MCF 10A (cell line): ENCODE results near the gene TMPRSS11D. TPM values are rescaled to one million over a fixed set of nuclear protein-coding genes. Genes with fewer than 3 reads are reported as not detected.

Experiments
- BruUV-seq: library from RNA; stranded (reverse); fragments of 400-500 nt; replicated peaks from 2 replicates; lab custom pipeline; 2021; lab: Mats Ljungman, UMichigan
- CTCF ChIA-PET: fragments of 300-600 bp; sonication (Branson Sonifier 250); formaldehyde crosslinking; extraction: SDS; loops from one replicate; lab custom pipeline; 2021; ENCODE audit warnings: antibody characterized with exemption, inconsistent platforms; lab: Yijun Ruan, JAX
- POLR2A ChIA-PET: fragments of 300-600, 350-650 bp; sonication (Branson Sonifier 250); formaldehyde crosslinking; extraction: SDS; loops from one replicate; lab custom pipeline; 2020; ENCODE audit warnings: antibody characterized with exemption, inconsistent platforms; lab: Yijun Ruan, JAX
- DNase-seq: peaks from one replicate; pipeline ENCODE4 v3.0.0-alpha.2; 2018; ENCODE audit not compliant: unreplicated experiment
- H3K27ac Mint-ChIP-seq: one replicate; pipeline ENCODE4 v1.8.0; 2022; ENCODE audit warnings: mild to moderate bottlenecking, low read depth, mixed read lengths; ENCODE audit not compliant: unreplicated experiment
- H3K27me3 Mint-ChIP-seq: one replicate; pipeline ENCODE4 v1.8.0; 2022; ENCODE audit warnings: mixed read lengths; ENCODE audit not compliant: insufficient read depth, unreplicated experiment
- H3K36me3 Mint-ChIP-seq: one replicate; pipeline ENCODE4 v1.8.0; 2022; ENCODE audit warnings: mild to moderate bottlenecking, moderate library complexity, mixed read lengths; ENCODE audit not compliant: insufficient read depth, unreplicated experiment
- H3K4me1 Mint-ChIP-seq: one replicate; pipeline ENCODE4 v1.8.0; 2022; ENCODE audit warnings: mixed read lengths; ENCODE audit not compliant: insufficient read depth, unreplicated experiment
- H3K4me3 Mint-ChIP-seq: one replicate; pipeline ENCODE4 v1.8.0; 2022; ENCODE audit warnings: mild to moderate bottlenecking, moderate library complexity, mixed read lengths; ENCODE audit not compliant: unreplicated experiment
- H3K9me3 Mint-ChIP-seq: one replicate; pipeline ENCODE4 v1.8.0; 2022; ENCODE audit warnings: mixed read lengths; ENCODE audit not compliant: unreplicated experiment
- intact Hi-C: fragments of 100-400 bp; cut with micrococcal nuclease; formaldehyde crosslinking; loops from 2 replicates; pipeline ENCODE4 v1.14.1; 2022
- total RNA-seq: library from RNA; stranded (reverse); gene quantifications from 2 replicates; pipeline ENCODE4 v1.2.3, GENCODE V29; 2022
- TF ChIP-seq, protein P1 (sequence below): fragments of 200-600 bp; IDR thresholded peaks from one replicate; pipeline ENCODE4 v1.8.0; 2022; ENCODE audit warnings: antibody characterized with exemption, mild to moderate bottlenecking; ENCODE audit not compliant: unreplicated experiment

Gene TMPRSS11D
- total RNA-seq, 1 experiment from 2014 or later, result not detected

DNA sequence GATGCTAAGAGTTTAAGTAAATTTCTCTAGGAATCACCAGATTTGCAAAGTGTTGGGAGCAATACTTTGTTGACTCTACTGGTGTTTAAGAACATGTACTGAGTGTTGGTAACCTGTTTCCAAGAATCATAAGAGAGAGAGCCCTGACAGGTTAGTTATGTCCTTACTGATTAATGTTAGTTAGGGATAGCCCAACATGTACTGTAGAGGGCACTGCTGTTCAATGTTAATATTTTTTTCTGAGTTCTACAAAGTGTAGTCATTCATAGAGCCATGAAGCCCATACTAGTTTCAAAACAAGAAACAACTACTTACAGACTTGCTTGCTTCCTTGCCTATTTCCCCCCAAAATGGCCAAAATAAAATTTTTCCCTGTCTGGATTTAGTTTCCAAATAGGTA lies 11.9 kb downstream of the TMPRSS11D start:
- Mint-ChIP-seq H3K27me3 (no peaks in the 10 kb centered on the region), H3K4me1 (peaks cover 4% of the 10 kb centered on the region), H3K9me3 (no peaks in the 10 kb centered on the region), H3K4me3 (no peak overlapping the region), H3K27ac (no peak overlapping the region), H3K36me3 (no peaks in the 10 kb centered on the region)
- intact Hi-C loops, result loop anchor here (1.0 to 5.0 kb wide), 4 partner anchors 38 to 325 kb away; partner anchors contain the start of gene CENPC
- BruUV-seq, result no TSS peak
- POLR2A ChIA-PET, result no interaction called here
- TF ChIP-seq, protein P1, sequence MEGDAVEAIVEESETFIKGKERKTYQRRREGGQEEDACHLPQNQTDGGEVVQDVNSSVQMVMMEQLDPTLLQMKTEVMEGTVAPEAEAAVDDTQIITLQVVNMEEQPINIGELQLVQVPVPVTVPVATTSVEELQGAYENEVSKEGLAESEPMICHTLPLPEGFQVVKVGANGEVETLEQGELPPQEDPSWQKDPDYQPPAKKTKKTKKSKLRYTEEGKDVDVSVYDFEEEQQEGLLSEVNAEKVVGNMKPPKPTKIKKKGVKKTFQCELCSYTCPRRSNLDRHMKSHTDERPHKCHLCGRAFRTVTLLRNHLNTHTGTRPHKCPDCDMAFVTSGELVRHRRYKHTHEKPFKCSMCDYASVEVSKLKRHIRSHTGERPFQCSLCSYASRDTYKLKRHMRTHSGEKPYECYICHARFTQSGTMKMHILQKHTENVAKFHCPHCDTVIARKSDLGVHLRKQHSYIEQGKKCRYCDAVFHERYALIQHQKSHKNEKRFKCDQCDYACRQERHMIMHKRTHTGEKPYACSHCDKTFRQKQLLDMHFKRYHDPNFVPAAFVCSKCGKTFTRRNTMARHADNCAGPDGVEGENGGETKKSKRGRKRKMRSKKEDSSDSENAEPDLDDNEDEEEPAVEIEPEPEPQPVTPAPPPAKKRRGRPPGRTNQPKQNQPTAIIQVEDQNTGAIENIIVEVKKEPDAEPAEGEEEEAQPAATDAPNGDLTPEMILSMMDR, result peak; percentile 55
- peak; percentile 55 for DNase-seq
- CTCF ChIA-PET, result interaction anchor here (1.0 kb wide), 1 partner anchor 59 kb away, joined by 3 read pairs; no protein-coding TSS in a partner anchor

DNA sequence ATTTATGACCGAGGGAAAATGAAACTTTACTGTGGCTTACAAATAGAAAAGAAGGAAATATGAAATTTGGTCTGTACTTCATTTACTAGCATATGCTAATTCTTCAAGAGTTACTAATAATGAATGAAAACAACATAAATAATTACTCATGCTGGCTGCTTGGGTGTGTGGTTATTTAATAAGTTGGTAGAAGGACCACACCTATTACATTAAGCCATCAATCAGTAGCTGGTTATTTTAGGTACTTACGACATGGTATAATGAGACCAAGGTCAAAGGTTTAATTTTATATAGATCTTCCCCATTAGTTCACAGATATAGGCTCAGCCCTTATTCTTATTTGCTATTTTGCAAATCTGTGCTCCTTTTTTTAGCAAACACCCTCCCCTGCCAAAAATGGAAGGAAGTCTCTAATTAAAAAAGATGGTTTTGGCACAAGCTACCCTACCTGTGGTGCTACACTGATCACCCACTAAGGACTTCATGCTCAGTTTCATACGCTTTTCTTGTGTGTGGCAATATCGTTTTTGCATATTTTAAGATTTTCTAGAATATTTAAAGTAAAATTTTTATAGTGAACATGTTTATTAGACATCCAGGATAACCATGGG lies 14.1 kb downstream of the TMPRSS11D start:
- Mint-ChIP-seq H3K36me3 (no peaks in the 10 kb centered on the region), H3K9me3 (no peaks in the 10 kb centered on the region), H3K4me1 (no peaks in the 10 kb centered on the region), H3K27ac (no peak overlapping the region), H3K4me3 (no peak overlapping the region), H3K27me3 (no peaks in the 10 kb centered on the region)
- BruUV-seq, result no TSS peak
- CTCF ChIA-PET, result interaction anchor here (0.6 to 2.7 kb wide), 5 partner anchors 40 to 308 kb away, joined by 3 to 9 read pairs (median 4); no protein-coding TSS in a partner anchor
- TF ChIP-seq, protein P1, result no peak
- POLR2A ChIA-PET, result no interaction called here
- DNase-seq, result no peak
- intact Hi-C loops, result loop anchor here (5.0 kb wide), 1 partner anchor 322 kb away; the partner anchor contains the start of gene CENPC

DNA sequence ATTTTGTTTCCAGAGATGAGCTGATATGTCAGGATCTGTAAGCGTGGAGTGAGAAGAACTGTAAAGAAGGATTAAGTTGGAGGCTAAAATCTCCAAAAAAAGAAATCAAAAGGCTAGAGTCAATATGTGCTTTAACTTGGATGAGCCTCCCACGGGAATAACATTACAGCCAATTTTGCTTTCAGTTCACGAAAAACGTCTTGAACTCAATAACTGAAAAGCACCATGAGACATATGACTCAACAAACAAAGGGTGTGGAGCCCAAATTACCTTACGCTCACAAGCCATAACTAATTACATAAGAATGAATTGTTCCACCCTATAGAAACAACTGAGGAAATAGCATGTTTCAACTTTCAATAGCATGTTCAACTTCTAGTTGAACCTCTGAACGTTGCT lies 22.3 kb downstream of the TMPRSS11D start:
- peak; percentile 49 for DNase-seq
- no peaks in the 10 kb centered on the region for H3K27me3 Mint-ChIP-seq
- no peaks in the 10 kb centered on the region for H3K36me3 Mint-ChIP-seq
- peaks cover 6% of the 10 kb centered on the region for H3K4me1 Mint-ChIP-seq
- ChIA-PET CTCF (interaction anchor here (1.1 to 1.5 kb wide), 3 partner anchors 9 to 26 kb away, joined by 3 to 4 read pairs (median 3); no protein-coding TSS in a partner anchor), POLR2A (interaction anchor here (0.6 to 1.0 kb wide), 2 partner anchors 160 to 161 kb away, joined by 3 to 4 read pairs; no protein-coding TSS in a partner anchor)
- BruUV-seq, result no TSS peak
- H3K27ac Mint-ChIP-seq, result peak overlapping the region; percentile 68
- intact Hi-C loops, result no loop called here
- TF ChIP-seq, protein P1, result no peak
- H3K4me3 Mint-ChIP-seq, result peak overlapping the region; percentile 67
- H3K9me3 Mint-ChIP-seq, result no peaks in the 10 kb centered on the region

DNA sequence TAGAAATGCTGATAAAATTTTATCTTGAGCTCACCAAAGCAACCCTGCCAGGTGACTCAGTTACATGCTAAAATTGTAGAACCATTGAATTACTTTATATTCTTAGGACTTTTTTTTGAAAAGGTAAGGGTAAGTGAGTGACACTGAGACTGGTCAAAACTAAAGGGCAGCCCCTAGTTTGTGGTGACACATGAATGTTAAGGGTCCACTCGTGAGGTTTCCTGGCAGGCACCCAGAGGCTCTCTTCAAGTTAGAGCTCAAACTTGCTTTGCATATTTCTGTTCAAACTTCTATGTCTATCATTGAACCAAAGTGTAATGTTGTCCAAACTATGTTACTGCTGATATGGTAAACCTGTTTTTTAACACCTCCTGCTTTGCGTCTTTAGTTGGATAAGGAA lies 30.5 kb downstream of the TMPRSS11D start:
- no peaks in the 10 kb centered on the region for H3K4me1 Mint-ChIP-seq
- POLR2A ChIA-PET, result no interaction called here
- H3K4me3 Mint-ChIP-seq, result no peak overlapping the region
- no peak overlapping the region for H3K27ac Mint-ChIP-seq
- intact Hi-C loops, result no loop called here
- H3K36me3 Mint-ChIP-seq, result no peaks in the 10 kb centered on the region
- TF ChIP-seq, protein P1, result no peak
- BruUV-seq, result no TSS peak
- no peaks in the 10 kb centered on the region for H3K9me3 Mint-ChIP-seq
- DNase-seq, result no peak
- no peaks in the 10 kb centered on the region for H3K27me3 Mint-ChIP-seq
- CTCF ChIA-PET, result interaction anchor here (0.5 to 1.1 kb wide), 3 partner anchors 51 to 138 kb away, joined by 3 read pairs; no protein-coding TSS in a partner anchor
